Naive thymus-derived CD8-positive, alpha-beta T cell (primary cell): Measurements from ENCODE around the gene KDM3B. TPM values are rescaled to one million over a fixed set of nuclear protein-coding genes. Genes with fewer than 3 reads are reported as not detected.
A peak's percentile ranks its signal among the peaks of the same experiment; 100 is the strongest.

Source experiments
- ATAC-seq, 2 donors: fragments of 150-1000 bp; cut with Tn5 transposase in 1 of 2; sonication (Bioruptor Pico), chemical (Tn5 transposase) in 1 of 2; 1 replicate in 1 of 2; 2 replicates in 1 of 2; pipeline ENCODE4 v1.10.0; 2021; ENCODE audit warnings: mild to moderate bottlenecking in 2 of 2, moderate library complexity in 2 of 2
- POLR2A ChIA-PET: fragments of 350-600 bp; sonication (Branson Sonifier 250); formaldehyde crosslinking; loops from one replicate; lab custom pipeline; 2021; ENCODE audit warnings: antibody characterized with exemption; lab: Charles Lee
- DNase-seq, 10 donors: peaks; one replicate each; pipeline versions ENCODE4 v3.0.0 to v3.0.0-alpha.2; 2020 to 2022
- H3K27ac Mint-ChIP-seq, 10 donors: one replicate each; pipeline ENCODE4 v1.8.0; 2020 to 2022; ENCODE audit warnings: mild to moderate bottlenecking in 10 of 10, mixed read lengths in 10 of 10, moderate library complexity in 4 of 10, inconsistent platforms in 1 of 10
- H3K27me3 Mint-ChIP-seq, 5 donors: one replicate each; pipeline ENCODE4 v1.8.0; 2021 to 2022; ENCODE audit warnings: mixed read lengths in 5 of 5
- H3K36me3 Mint-ChIP-seq, 3 donors: one replicate each; pipeline ENCODE4 v1.8.0; 2020 to 2022; ENCODE audit warnings: mixed read lengths in 3 of 3, mild to moderate bottlenecking in 2 of 3, inconsistent platforms in 1 of 3
- H3K4me1 Mint-ChIP-seq, 4 donors: one replicate each; pipeline ENCODE4 v1.8.0; 2021 to 2022; ENCODE audit warnings: mixed read lengths in 4 of 4
- H3K4me3 Mint-ChIP-seq, 10 donors: one replicate each; pipeline ENCODE4 v1.8.0; 2020 to 2022; ENCODE audit warnings: mild to moderate bottlenecking in 10 of 10, mixed read lengths in 10 of 10, moderate library complexity in 6 of 10, inconsistent platforms in 1 of 10
- H3K9me3 Mint-ChIP-seq, 9 donors: one replicate each; pipeline ENCODE4 v1.8.0; 2020 to 2022; ENCODE audit warnings: mixed read lengths in 9 of 9, mild to moderate bottlenecking in 3 of 9, inconsistent platforms in 1 of 9, moderate library complexity in 1 of 9
- polyA plus RNA-seq, 3 donors: library from polyadenylated mRNA; unstranded; fragments of 300-500 nt; fragmentation: Illumina TruSeq; gene quantifications; one replicate each; pipeline ENCODE4 v1.2.3, GENCODE V29; 2021
- total RNA-seq, 8 experiments: library from RNA in 2 of 8; stranded (reverse) in 2 of 8; gene quantifications; one replicate each; pipeline ENCODE4 v1.2.3 and lab custom pipeline; 2021 to 2026

Gene KDM3B
- total and polyA plus RNA-seq, 5 experiments from 2014 or later: 6.9 to 97.5 (median 12.3) TPM

- Mint-ChIP-seq H3K27me3 (no peaks in the 10 kb centered on the region), H3K36me3 (no peaks in the 10 kb centered on the region), H3K27ac (peak overlapping the region in 1 of 10 donors; percentile 68), H3K4me3 (no peak overlapping the region), H3K4me1 (peaks cover 15 to 33% (median 30%) of the 10 kb centered on the region in 4 donors), H3K9me3 (no peaks in the 10 kb centered on the region)
- DNase-seq: no peak
- POLR2A ChIA-PET: no interaction called here
- no peak for ATAC-seq
Measured at GRCh38 chr5:138455232-138455930, 102.9 kb downstream of the KDM3B start.

GRCh38 chr5:138457531-138458275, 105.2 kb downstream of the KDM3B start:
- H3K27ac Mint-ChIP-seq: peak overlapping the region; percentile 27 to 99 (median 82)
- DNase-seq: peak in 1 of 10 donors; percentile 50
- peak overlapping the region in 8 of 10 donors; percentile 0 to 81 (median 67) for H3K4me3 Mint-ChIP-seq

DNA sequence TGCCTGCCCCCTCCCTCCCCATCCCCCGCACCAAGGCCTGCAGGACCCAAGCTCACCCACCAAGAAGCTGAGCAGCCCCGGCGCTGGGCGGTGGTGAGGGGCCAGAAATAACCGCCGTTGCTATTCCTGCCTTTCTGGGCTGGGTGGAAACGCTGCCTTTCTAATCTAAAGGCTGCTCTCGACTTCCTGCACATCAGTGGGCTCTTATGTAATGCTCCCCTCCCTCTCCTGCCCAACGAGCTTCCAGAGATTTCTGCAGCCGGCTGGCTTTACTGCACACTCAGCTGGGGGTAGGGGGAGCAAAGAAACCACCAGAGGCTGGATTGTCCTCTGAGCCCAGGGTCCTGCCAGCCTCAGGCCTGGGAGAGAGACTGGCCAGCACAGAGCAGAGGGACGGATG, 105.9 kb downstream of the KDM3B start:
- no peak for ATAC-seq
- POLR2A ChIA-PET: interaction anchor here (0.7 to 2.1 kb wide), 3 partner anchors 85 to 121 kb away, joined by 3 to 7 read pairs (median 3); partner anchors contain the start of genes ETF1, FAM53C and KDM3B
- Mint-ChIP-seq H3K36me3 (no peaks in the 10 kb centered on the region), H3K9me3 (no peaks in the 10 kb centered on the region), H3K4me3 (peak overlapping the region in 7 of 10 donors; percentile 0 to 82 (median 65)), H3K4me1 (peaks cover 22 to 44% (median 40%) of the 10 kb centered on the region in 4 donors), H3K27me3 (no peaks in the 10 kb centered on the region), H3K27ac (peak overlapping the region in 9 of 10 donors; percentile 94 to 99 (median 98))
- no peak for DNase-seq

More at GRCh38 chr5:138457531-138458275, 105.2 kb downstream of the KDM3B start:
- Mint-ChIP-seq H3K36me3 (no peaks in the 10 kb centered on the region), H3K27me3 (no peaks in the 10 kb centered on the region), H3K9me3 (no peaks in the 10 kb centered on the region), H3K4me1 (peaks cover 22 to 44% (median 38%) of the 10 kb centered on the region in 4 donors)
- ATAC-seq: no peak
- POLR2A ChIA-PET: interaction anchor here (0.7 to 1.1 kb wide), 3 partner anchors 29 to 105 kb away, joined by 3 read pairs; partner anchors contain the start of gene KDM3B

GRCh38 chr5:138458856-138459255, 106.4 kb downstream of the KDM3B start:
- Mint-ChIP-seq H3K36me3 (no peaks in the 10 kb centered on the region), H3K4me3 (peak overlapping the region in 9 of 10 donors; percentile 16 to 87 (median 80)), H3K4me1 (peaks cover 22 to 45% (median 42%) of the 10 kb centered on the region in 4 donors), H3K9me3 (no peaks in the 10 kb centered on the region), H3K27me3 (no peaks in the 10 kb centered on the region), H3K27ac (peak overlapping the region; percentile 94 to 99 (median 98))
- peak in 1 of 2 donors; percentile 13 for ATAC-seq
- POLR2A ChIA-PET: interaction anchor here (0.6 to 2.1 kb wide), 4 partner anchors 84 to 121 kb away, joined by 3 to 7 read pairs (median 3); partner anchors contain the start of genes ETF1, FAM53C and KDM3B
- no peak for DNase-seq

- Mint-ChIP-seq H3K27me3 (no peaks in the 10 kb centered on the region), H3K27ac (peak overlapping the region; percentile 94 to 99 (median 98)), H3K36me3 (no peaks in the 10 kb centered on the region), H3K4me3 (peak overlapping the region; percentile 6 to 87 (median 78)), H3K9me3 (no peaks in the 10 kb centered on the region), H3K4me1 (peaks cover 22 to 45% (median 42%) of the 10 kb centered on the region in 4 donors)
- peak; percentile 58 to 91 (median 74) for DNase-seq
- peak; percentile 67 to 69 for ATAC-seq
- POLR2A ChIA-PET: interaction anchor here (0.6 to 2.1 kb wide), 2 partner anchors 84 to 93 kb away, joined by 3 to 7 read pairs; partner anchors contain the start of gene ETF1
Measured at GRCh38 chr5:138459311-138459933, 106.9 kb downstream of the KDM3B start.

- H3K4me3 Mint-ChIP-seq: peak overlapping the region in 9 of 10 donors; percentile 13 to 83 (median 55)
- peak in 1 of 10 donors; percentile 26 for DNase-seq
Measured at GRCh38 chr5:138460032-138460693, 107.7 kb downstream of the KDM3B start.

DNA sequence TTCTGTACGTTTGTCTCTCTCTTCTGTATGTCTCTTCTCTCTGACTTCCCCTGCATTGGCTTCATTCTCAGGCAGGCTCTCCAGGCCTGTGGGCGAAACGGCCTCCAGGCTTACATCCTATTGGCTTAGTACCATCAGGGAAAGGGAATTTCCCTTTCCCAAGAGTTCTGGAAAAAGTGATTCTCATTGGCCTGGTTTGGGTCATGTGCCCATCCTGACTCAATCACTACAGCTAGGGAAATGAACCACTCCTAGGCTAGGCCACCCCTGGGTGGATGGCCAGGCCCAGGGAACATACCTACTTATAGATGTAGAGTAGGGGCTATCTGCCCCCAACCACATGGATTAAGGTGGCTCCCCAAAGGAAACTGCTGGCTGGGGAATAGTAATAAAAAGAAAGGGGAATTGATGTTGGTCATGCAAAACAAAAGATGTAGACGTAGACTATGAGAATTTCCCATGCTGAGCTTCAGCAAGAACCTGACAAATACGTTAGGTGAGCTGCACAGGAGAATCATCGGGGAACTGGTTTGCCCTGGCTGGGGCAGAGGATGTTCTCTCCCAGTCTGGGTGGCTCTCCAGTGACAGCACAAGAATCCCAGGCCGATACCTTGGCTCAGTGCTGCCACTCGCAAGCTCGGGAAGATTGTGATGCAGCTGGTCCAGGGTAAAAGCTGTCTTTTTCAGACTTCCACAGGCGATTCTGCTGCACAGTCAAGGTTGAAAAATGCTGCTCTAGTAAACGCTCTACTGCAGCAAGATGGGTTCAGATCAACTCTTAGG, 109.0 kb downstream of the KDM3B start:
- DNase-seq (peak in 1 of 10 donors; percentile 43), ATAC-seq (no peak)
- POLR2A ChIA-PET: interaction anchor here (1.4 kb wide), 1 partner anchor 82 kb away, joined by 3 read pairs; no protein-coding TSS in a partner anchor
- no peaks in the 10 kb centered on the region for H3K9me3 Mint-ChIP-seq
- H3K36me3 Mint-ChIP-seq: no peaks in the 10 kb centered on the region
- peaks cover 23 to 48% (median 44%) of the 10 kb centered on the region in 4 donors for H3K4me1 Mint-ChIP-seq
- peak overlapping the region in 8 of 10 donors; percentile 18 to 85 (median 71) for H3K27ac Mint-ChIP-seq
- H3K4me3 Mint-ChIP-seq: peak overlapping the region in 2 of 10 donors; percentile 10 to 20
- H3K27me3 Mint-ChIP-seq: no peaks in the 10 kb centered on the region

More at GRCh38 chr5:138460032-138460693, 107.7 kb downstream of the KDM3B start:
- no peaks in the 10 kb centered on the region for H3K9me3 Mint-ChIP-seq
- peaks cover 22 to 45% (median 42%) of the 10 kb centered on the region in 4 donors for H3K4me1 Mint-ChIP-seq
- peak overlapping the region; percentile 57 to 99 (median 98) for H3K27ac Mint-ChIP-seq
- H3K27me3 Mint-ChIP-seq: no peaks in the 10 kb centered on the region
- ATAC-seq: no peak
- H3K36me3 Mint-ChIP-seq: no peaks in the 10 kb centered on the region
- POLR2A ChIA-PET: interaction anchor here (2.1 kb wide), 1 partner anchor 83 kb away, joined by 7 read pairs; the partner anchor contains the start of gene ETF1

GRCh38 chr5:138463419-138464007, 111.0 kb downstream of the KDM3B start:
- Mint-ChIP-seq H3K4me3 (peak overlapping the region; percentile 84 to 95 (median 90)), H3K27ac (peak overlapping the region; percentile 68 to 97 (median 92)), H3K27me3 (no peaks in the 10 kb centered on the region), H3K9me3 (no peaks in the 10 kb centered on the region), H3K36me3 (peaks cover 0 to 19% (median 6%) of the 10 kb centered on the region in 3 donors), H3K4me1 (peaks cover 37 to 57% (median 51%) of the 10 kb centered on the region in 4 donors)
- POLR2A ChIA-PET: interaction anchor here (0.6 to 3.4 kb wide), 7 partner anchors 11 to 112 kb away, joined by 3 to 21 read pairs (median 12); partner anchors contain the start of gene HSPA9
- peak in 1 of 10 donors; percentile 63 for DNase-seq
- no peak for ATAC-seq

DNA sequence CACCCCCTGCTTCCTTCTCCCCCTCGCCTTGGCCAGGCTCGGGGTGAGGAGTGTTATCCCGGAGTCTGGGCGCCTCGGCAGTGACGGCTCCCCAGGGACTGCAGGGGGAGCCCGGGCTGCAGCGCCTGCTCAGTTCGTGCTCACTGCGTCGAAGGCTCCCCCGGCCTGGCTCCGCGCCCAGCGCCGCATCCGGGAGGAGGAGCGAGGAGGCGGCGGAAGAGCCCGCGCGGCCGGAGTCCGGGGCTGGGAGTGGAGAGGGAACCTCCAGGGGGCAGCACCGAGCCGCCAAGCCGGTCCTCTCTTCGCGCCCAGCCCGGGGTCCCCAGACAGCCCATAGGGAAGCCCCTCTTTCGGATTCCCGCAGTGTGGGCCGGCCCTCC, 111.5 kb downstream of the KDM3B start:
- Mint-ChIP-seq H3K27ac (peak overlapping the region in 9 of 10 donors; percentile 76 to 97 (median 95)), H3K4me1 (peaks cover 33 to 54% (median 49%) of the 10 kb centered on the region in 4 donors), H3K4me3 (peak overlapping the region; percentile 84 to 95 (median 90)), H3K36me3 (peaks cover 0 to 21% (median 6%) of the 10 kb centered on the region in 3 donors), H3K9me3 (no peaks in the 10 kb centered on the region), H3K27me3 (no peaks in the 10 kb centered on the region)
- POLR2A ChIA-PET: interaction anchor here (0.6 to 3.4 kb wide), 8 partner anchors 11 to 112 kb away, joined by 5 to 21 read pairs (median 12); partner anchors contain the start of genes HSPA9 and KDM3B
- ATAC-seq (peak; percentile 51 to 57), DNase-seq (peak; percentile 86 to 98 (median 94))
